ENCODE data around the gene AIFM3. TPM values are rescaled to one million over a fixed set of nuclear protein-coding genes. Genes with fewer than 3 reads are reported as not detected.
"Not testable (repeated sequence)": the region's sequence is repeated elsewhere in the genome, so short reads cannot be mapped to it uniquely, and the experiment has no call there.

Gene AIFM3
- polyA plus RNA-seq, 1 donor = 3.2 TPM

GRCh38 chr22:20999350-21000206 lies 32.5 kb downstream of the AIFM3 start:
- WGBS (ENCODE audit: insufficient coverage, low lambda C conversion rate) = no CpG with 5 or more reads among the region's 27 CpGs
- Histone ChIP-seq H3K36me3 (ENCODE audit: control insufficient read depth, insufficient read depth, low read length) (peaks cover 53% of the 10 kb centered on the region), H3K27ac (ENCODE audit: low read length) (no peak overlapping the region), H3K4me3 (ENCODE audit: low read length) (no peak overlapping the region), H3K4me1 (ENCODE audit: control insufficient read depth, insufficient read depth, low read length) (peaks cover 20% of the 10 kb centered on the region), H3K9me3 (ENCODE audit: control insufficient read depth, low read depth, low read length) (no peaks in the 10 kb centered on the region), H3K27me3 (ENCODE audit: control insufficient read depth, insufficient read depth, low read length) (no peaks in the 10 kb centered on the region)
- DNase-seq = no peak

DNA sequence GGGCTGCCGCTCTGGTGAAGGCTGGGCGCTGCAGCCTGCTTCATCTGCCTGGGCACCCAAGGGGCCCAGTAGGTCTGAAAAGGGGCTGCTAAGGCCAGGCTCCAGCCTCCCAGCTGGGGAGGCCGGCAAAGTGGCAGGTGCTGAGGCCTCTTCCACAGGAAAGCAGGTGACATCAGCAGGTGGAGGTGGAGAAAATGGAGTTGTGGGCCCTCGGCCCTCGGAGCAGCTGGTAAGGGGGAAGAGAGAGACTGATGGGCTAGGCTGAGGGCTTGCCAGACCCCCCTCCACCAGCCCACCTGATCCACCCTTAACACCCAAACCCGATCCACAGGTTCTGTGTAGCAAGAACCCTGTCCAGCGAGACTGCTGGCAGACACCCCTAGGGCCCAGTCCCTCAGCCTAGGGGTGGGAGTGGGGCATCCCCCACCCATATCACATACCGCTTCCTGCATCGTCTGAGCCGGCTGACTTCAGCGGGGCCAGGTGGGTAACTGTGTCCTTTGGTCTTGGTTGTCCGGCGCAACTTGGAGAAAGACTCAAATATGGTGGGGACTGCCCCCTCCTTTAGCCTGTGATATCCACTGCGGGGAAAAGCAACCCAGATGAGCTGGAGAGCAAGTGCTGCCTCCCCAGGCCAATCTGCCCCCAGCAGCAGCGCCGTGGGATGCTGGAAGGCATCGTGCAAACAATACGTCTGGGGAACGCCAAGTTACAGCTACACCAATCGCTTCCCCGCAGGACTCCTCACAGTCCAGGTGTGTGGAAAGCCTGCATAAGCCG lies 33.3 kb downstream of the AIFM3 start:
- DNase-seq = no peak
- Histone ChIP-seq H3K9me3 (ENCODE audit: control insufficient read depth, low read depth, low read length) (no peaks in the 10 kb centered on the region), H3K4me1 (ENCODE audit: control insufficient read depth, insufficient read depth, low read length) (peaks cover 20% of the 10 kb centered on the region), H3K36me3 (ENCODE audit: control insufficient read depth, insufficient read depth, low read length) (peaks cover 46% of the 10 kb centered on the region), H3K27me3 (ENCODE audit: control insufficient read depth, insufficient read depth, low read length) (no peaks in the 10 kb centered on the region), H3K27ac (ENCODE audit: low read length) (no peak overlapping the region), H3K4me3 (ENCODE audit: low read length) (peak overlapping the region; percentile 94)
- no CpG with 5 or more reads among the region's 22 CpGs for WGBS (ENCODE audit: insufficient coverage, low lambda C conversion rate)

- Histone ChIP-seq H3K4me3 (ENCODE audit: low read length) (peak overlapping the region; percentile 94), H3K27me3 (ENCODE audit: control insufficient read depth, insufficient read depth, low read length) (no peaks in the 10 kb centered on the region), H3K36me3 (ENCODE audit: control insufficient read depth, insufficient read depth, low read length) (peaks cover 43% of the 10 kb centered on the region), H3K9me3 (ENCODE audit: control insufficient read depth, low read depth, low read length) (no peaks in the 10 kb centered on the region), H3K27ac (ENCODE audit: low read length) (peak overlapping the region; percentile 100), H3K4me1 (ENCODE audit: control insufficient read depth, insufficient read depth, low read length) (peaks cover 20% of the 10 kb centered on the region)
- WGBS (ENCODE audit: insufficient coverage, low lambda C conversion rate) = no CpG with 5 or more reads among the region's 26 CpGs
- DNase-seq = no peak
Measured at GRCh38 chr22:21000987-21001600, 34.0 kb downstream of the AIFM3 start.

- Histone ChIP-seq H3K4me3 (ENCODE audit: low read length) (peak within 1 kb of the TSS; percentile 94), H3K27ac (ENCODE audit: low read length) (peak within 1 kb of the TSS; percentile 100), H3K9me3 (ENCODE audit: control insufficient read depth, low read depth, low read length) (no peaks in the 10 kb centered on the region), H3K4me1 (ENCODE audit: control insufficient read depth, insufficient read depth, low read length) (peaks cover 20% of the 10 kb centered on the region), H3K27me3 (ENCODE audit: control insufficient read depth, insufficient read depth, low read length) (no peaks in the 10 kb centered on the region), H3K36me3 (ENCODE audit: control insufficient read depth, insufficient read depth, low read length) (peaks cover 36% of the 10 kb centered on the region)
- peak; percentile 97 to 98 for DNase-seq
- WGBS (ENCODE audit: insufficient coverage, low lambda C conversion rate) = no CpG with 5 or more reads among the region's 83 CpGs
Measured at GRCh38 chr22:21001601-21002325, 34.7 kb downstream of the AIFM3 start, which contains the start of gene THAP7. Gene THAP7 (minus strand): TSS chr22:21002118. CDS start chr22:21001911, 207 bp downstream.

GRCh38 chr22:21003782-21004181 lies 36.7 kb downstream of the AIFM3 start:
- peaks cover 17% of the 10 kb centered on the region for H3K36me3 ChIP-seq (ENCODE audit: control insufficient read depth, insufficient read depth, low read length)
- H3K4me1 ChIP-seq (ENCODE audit: control insufficient read depth, insufficient read depth, low read length) = peaks cover 20% of the 10 kb centered on the region
- WGBS (ENCODE audit: insufficient coverage, low lambda C conversion rate) = no CpG with 5 or more reads among the region's 4 CpGs
- H3K4me3 ChIP-seq (ENCODE audit: low read length) = no peak overlapping the region
- peak overlapping the region; percentile 100 for H3K27ac ChIP-seq (ENCODE audit: low read length)
- no peaks in the 10 kb centered on the region for H3K27me3 ChIP-seq (ENCODE audit: control insufficient read depth, insufficient read depth, low read length)
- DNase-seq = peak in 1 of 2 donors; percentile 33
- no peaks in the 10 kb centered on the region for H3K9me3 ChIP-seq (ENCODE audit: control insufficient read depth, low read depth, low read length)

DNA sequence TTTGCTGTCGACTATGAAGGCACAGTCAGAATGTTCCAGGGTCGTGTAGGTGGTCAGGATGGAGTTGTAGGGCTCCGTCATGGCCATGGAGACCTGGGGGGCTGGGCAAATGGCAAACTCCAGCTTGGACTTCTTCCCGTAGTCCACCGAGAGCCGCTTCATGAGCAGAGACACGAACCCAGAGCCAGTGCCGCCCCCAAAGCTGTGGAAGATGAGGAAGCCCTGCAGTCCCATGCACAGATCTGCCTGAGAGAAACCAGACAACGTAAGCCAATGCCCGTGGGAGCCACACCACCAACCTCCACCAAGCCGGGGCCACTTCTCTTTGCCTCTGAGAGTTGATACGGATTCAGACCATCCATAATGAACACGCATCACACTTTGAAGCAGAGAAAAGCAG lies 42.2 kb downstream of the AIFM3 start:
- not testable (repeated sequence) for DNase-seq; H3K36me3 ChIP-seq (ENCODE audit: control insufficient read depth, insufficient read depth, low read length); H3K27ac ChIP-seq (ENCODE audit: low read length); H3K9me3 ChIP-seq (ENCODE audit: control insufficient read depth, low read depth, low read length); H3K27me3 ChIP-seq (ENCODE audit: control insufficient read depth, insufficient read depth, low read length); H3K4me1 ChIP-seq (ENCODE audit: control insufficient read depth, insufficient read depth, low read length); H3K4me3 ChIP-seq (ENCODE audit: low read length)
- no CpG with 5 or more reads among the region's 13 CpGs for WGBS (ENCODE audit: insufficient coverage, low lambda C conversion rate)

- WGBS (ENCODE audit: insufficient coverage, low lambda C conversion rate) = no CpG with 5 or more reads among the region's 10 CpGs
- no peaks in the 10 kb centered on the region for H3K27me3 ChIP-seq (ENCODE audit: control insufficient read depth, insufficient read depth, low read length)
- peaks cover 6% of the 10 kb centered on the region for H3K4me1 ChIP-seq (ENCODE audit: control insufficient read depth, insufficient read depth, low read length)
- no peak overlapping the region for H3K4me3 ChIP-seq (ENCODE audit: low read length)
- no peaks in the 10 kb centered on the region for H3K36me3 ChIP-seq (ENCODE audit: control insufficient read depth, insufficient read depth, low read length)
- H3K9me3 ChIP-seq (ENCODE audit: control insufficient read depth, low read depth, low read length) = no peaks in the 10 kb centered on the region
- DNase-seq = peak; percentile 54 to 61
- H3K27ac ChIP-seq (ENCODE audit: low read length) = no peak overlapping the region
Measured at GRCh38 chr22:21009638-21010425, 42.8 kb downstream of the AIFM3 start.

- peaks cover 14% of the 10 kb centered on the region for H3K4me1 ChIP-seq (ENCODE audit: control insufficient read depth, insufficient read depth, low read length)
- no peaks in the 10 kb centered on the region for H3K27me3 ChIP-seq (ENCODE audit: control insufficient read depth, insufficient read depth, low read length)
- no peaks in the 10 kb centered on the region for H3K9me3 ChIP-seq (ENCODE audit: control insufficient read depth, low read depth, low read length)
- H3K27ac ChIP-seq (ENCODE audit: low read length) = no peak overlapping the region
- no peaks in the 10 kb centered on the region for H3K36me3 ChIP-seq (ENCODE audit: control insufficient read depth, insufficient read depth, low read length)
- WGBS (ENCODE audit: insufficient coverage, low lambda C conversion rate) = no CpG with 5 or more reads among the region's 3 CpGs
- H3K4me3 ChIP-seq (ENCODE audit: low read length) = no peak overlapping the region
- no peak for DNase-seq
Measured at GRCh38 chr22:21010426-21011113, 43.5 kb downstream of the AIFM3 start.

All from large intestine (tissue), 3 donors.